SJCRH30 (cell line): ENCODE results near the gene ABCA2. TPM values are rescaled to one million over a fixed set of nuclear protein-coding genes. Genes with fewer than 3 reads are reported as not detected.

Experiments used
- DNase-seq, 2 experiments: peaks; one replicate each; pipeline ENCODE4 v3.0.0-alpha.2; 2015 to 2020
- H3K27ac ChIP-seq: fragments of 250-450 bp; sonication (Bioruptor Pico); 2 replicates; pipeline ENCODE4 v1.5.1; 2020; ENCODE audit warnings: mild to moderate bottlenecking, moderate library complexity
- H3K27me3 ChIP-seq: fragments of 250-450 bp; sonication (Bioruptor Pico); 2 replicates; pipeline ENCODE4 v1.5.1; 2020; ENCODE audit warnings: mild to moderate bottlenecking, moderate library complexity
- H3K36me3 ChIP-seq: fragments of 250-450 bp; sonication (Bioruptor Pico); 2 replicates; pipeline ENCODE4 v1.5.1; 2020; ENCODE audit warnings: mild to moderate bottlenecking, moderate library complexity
- H3K4me1 ChIP-seq: fragments of 250-450 bp; sonication (Bioruptor Pico); 2 replicates; pipeline ENCODE4 v1.5.1; 2020; ENCODE audit warnings: mild to moderate bottlenecking, moderate library complexity
- H3K4me3 ChIP-seq: fragments of 250-450 bp; sonication (Bioruptor Pico); 2 replicates; pipeline ENCODE4 v1.5.1; 2020; ENCODE audit warnings: mild to moderate bottlenecking, moderate library complexity
- H3K9me3 ChIP-seq: fragments of 250-450 bp; sonication (Bioruptor Pico); replicated peaks from 2 replicates; pipeline ENCODE4 v1.5.1; 2020; ENCODE audit warnings: mild to moderate bottlenecking, moderate library complexity
- total RNA-seq: library from RNA; depleted of rRNA; stranded (reverse); fragments of >200 nt; shearing (Covaris generic); gene quantifications from 2 replicates; pipeline ENCODE4 v1.2.3, GENCODE V29; 2014; rRNA removed

Gene ABCA2, protein sequence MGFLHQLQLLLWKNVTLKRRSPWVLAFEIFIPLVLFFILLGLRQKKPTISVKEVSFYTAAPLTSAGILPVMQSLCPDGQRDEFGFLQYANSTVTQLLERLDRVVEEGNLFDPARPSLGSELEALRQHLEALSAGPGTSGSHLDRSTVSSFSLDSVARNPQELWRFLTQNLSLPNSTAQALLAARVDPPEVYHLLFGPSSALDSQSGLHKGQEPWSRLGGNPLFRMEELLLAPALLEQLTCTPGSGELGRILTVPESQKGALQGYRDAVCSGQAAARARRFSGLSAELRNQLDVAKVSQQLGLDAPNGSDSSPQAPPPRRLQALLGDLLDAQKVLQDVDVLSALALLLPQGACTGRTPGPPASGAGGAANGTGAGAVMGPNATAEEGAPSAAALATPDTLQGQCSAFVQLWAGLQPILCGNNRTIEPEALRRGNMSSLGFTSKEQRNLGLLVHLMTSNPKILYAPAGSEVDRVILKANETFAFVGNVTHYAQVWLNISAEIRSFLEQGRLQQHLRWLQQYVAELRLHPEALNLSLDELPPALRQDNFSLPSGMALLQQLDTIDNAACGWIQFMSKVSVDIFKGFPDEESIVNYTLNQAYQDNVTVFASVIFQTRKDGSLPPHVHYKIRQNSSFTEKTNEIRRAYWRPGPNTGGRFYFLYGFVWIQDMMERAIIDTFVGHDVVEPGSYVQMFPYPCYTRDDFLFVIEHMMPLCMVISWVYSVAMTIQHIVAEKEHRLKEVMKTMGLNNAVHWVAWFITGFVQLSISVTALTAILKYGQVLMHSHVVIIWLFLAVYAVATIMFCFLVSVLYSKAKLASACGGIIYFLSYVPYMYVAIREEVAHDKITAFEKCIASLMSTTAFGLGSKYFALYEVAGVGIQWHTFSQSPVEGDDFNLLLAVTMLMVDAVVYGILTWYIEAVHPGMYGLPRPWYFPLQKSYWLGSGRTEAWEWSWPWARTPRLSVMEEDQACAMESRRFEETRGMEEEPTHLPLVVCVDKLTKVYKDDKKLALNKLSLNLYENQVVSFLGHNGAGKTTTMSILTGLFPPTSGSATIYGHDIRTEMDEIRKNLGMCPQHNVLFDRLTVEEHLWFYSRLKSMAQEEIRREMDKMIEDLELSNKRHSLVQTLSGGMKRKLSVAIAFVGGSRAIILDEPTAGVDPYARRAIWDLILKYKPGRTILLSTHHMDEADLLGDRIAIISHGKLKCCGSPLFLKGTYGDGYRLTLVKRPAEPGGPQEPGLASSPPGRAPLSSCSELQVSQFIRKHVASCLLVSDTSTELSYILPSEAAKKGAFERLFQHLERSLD (N-terminal part only)
- total RNA-seq, result 4.0 and 4.6 TPM in 2 replicates

DNA sequence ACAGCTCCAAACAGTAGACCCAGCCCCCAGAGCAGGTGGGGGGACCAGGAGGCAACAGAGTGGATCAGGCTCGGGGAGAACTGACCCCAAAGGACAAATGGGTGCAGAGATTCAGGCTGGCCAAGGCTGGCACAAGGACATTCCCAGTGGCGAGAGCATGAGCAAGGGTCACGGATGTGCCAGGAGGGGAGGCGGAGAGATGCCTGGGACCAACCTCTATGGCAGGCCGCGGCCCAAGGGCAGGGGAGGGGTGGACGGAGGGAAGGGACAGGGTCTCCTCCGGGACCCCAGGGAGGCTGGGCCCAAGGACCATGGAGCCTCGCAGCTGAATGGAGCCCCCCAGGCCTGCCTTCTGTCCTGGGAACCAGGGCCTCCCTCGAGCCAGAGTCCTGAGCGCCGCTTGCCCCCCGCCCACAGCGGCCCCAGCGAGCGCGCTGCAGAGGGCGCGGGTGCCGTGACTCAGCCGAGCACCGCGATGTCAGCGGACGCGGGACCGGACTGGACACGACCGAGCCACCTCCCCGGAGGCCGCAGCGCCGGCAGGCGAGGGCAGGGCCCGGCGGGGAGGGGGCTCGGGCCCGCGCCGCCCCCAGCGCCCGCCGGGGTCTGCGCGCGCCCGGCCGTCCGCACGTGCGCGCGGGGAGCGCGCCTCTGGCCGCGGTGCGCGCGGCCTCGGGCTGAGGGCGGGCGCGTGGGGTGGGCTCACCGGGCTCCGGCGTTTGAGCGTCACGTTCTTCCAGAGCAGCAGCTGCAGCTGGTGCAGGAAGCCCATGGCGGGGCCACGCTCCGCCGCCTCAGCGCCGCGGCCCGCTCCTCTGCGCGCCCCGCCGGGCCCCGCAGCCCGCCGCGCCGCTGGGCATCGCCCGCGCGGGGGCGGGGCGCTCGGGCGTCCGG, at the start of gene ABCA2:
Gene ABCA2 (minus strand): TSS at position 869 of the 894 bp plus-strand sequence. CDS start 97 bp downstream, at position 772.
- H3K9me3 ChIP-seq, result no peaks in the 10 kb centered on the region
- H3K27me3 ChIP-seq, result peaks cover 18% of the 10 kb centered on the region
- DNase-seq, result no peak
- peak within 1 kb of the TSS; percentile 48 for H3K4me3 ChIP-seq
- H3K36me3 ChIP-seq, result no peaks in the 10 kb centered on the region
- H3K4me1 ChIP-seq, result peaks cover 33% of the 10 kb centered on the region
- no peak within 1 kb of the TSS for H3K27ac ChIP-seq

DNA sequence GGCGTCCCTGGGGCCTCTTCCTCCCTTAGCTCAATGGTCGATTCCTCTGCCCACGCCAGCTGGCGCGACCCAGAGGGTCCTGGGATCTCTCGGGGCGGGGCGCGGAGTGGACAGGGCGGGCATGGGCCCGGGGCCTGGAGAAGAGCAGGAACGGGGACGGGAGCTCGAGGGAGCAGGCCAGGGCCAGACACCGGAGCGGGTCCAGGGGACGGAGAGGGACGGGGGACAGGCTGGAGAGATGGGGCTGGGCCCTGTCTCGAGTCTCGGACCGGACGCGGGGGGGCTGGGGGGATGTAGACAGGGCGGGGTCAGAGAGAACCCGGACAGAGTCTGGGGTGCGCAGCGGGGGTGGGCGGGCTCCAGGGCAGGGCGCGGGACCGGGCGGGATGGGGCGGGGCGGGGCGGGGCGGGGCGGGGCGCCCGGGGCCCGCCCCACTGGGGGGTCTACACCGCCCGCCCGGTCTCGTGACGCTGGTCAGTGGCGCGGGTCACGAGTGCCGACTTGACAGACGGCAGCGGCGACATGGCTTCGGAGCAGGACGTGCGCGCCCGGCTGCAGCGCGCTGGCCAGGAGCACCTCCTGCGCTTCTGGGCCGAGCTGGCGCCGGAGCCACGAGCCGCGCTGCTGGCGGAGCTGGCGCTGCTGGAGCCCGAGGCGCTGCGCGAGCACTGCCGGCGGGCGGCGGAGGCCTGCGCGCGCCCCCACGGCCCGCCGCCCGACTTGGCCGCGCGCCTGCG, 49.1 kb upstream of the ABCA2 start, which contains the start of gene UAP1L1:
Gene UAP1L1 (plus strand): TSS at position 508 of the 738 bp plus-strand sequence. CDS start 16 bp downstream, at position 524.
- no peaks in the 10 kb centered on the region for H3K4me1 ChIP-seq

GRCh38 chr9:137076636-137077009, 48.6 kb upstream of the ABCA2 start:
- DNase-seq, result no peak
- Histone ChIP-seq H3K27ac (peak overlapping the region; percentile 70), H3K4me3 (peak overlapping the region; percentile 68), H3K36me3 (peaks cover 8% of the 10 kb centered on the region), H3K9me3 (no peaks in the 10 kb centered on the region), H3K4me1 (peaks cover under 1% of the 10 kb centered on the region), H3K27me3 (no peaks in the 10 kb centered on the region)

More for the DNA sequence above, 49.1 kb upstream of the ABCA2 start, which contains the start of gene UAP1L1:
- peaks cover 8% of the 10 kb centered on the region for H3K36me3 ChIP-seq
- H3K9me3 ChIP-seq, result no peaks in the 10 kb centered on the region
- H3K27me3 ChIP-seq, result no peaks in the 10 kb centered on the region
- H3K27ac ChIP-seq, result peak within 1 kb of the TSS; percentile 70
- DNase-seq, result peak; percentile 85 to 93
- H3K4me3 ChIP-seq, result peak within 1 kb of the TSS; percentile 68

DNA sequence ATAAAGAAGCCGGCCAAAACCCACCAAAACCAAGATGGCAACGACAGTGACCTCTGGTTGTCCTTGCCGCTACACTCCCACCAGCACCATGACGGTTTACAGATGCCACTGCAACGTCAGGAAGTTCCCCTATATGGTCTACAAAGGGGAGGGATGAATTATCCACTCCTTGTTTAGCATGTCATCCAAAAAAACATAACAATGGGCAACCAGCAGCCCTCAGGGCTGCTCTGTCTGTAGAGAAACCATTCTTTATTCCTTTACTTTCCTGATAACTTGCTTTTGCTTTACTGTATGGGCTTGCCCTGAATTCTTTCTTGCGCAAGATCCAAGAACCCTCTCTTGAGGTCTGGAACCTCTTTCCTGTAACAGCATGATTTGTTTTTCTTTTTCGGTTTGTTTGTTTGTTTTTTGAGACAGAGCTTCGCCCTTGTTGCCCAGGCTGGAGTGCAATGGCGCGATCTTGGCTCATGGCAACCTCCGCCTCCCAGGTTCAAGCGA, 47.3 kb upstream of the ABCA2 start:
- H3K27me3 ChIP-seq, result no peaks in the 10 kb centered on the region
- no peaks in the 10 kb centered on the region for H3K9me3 ChIP-seq
- peaks cover 11% of the 10 kb centered on the region for H3K4me1 ChIP-seq
- no peak for DNase-seq
- H3K36me3 ChIP-seq, result peaks cover 8% of the 10 kb centered on the region
- no peak overlapping the region for H3K4me3 ChIP-seq
- no peak overlapping the region for H3K27ac ChIP-seq

DNA sequence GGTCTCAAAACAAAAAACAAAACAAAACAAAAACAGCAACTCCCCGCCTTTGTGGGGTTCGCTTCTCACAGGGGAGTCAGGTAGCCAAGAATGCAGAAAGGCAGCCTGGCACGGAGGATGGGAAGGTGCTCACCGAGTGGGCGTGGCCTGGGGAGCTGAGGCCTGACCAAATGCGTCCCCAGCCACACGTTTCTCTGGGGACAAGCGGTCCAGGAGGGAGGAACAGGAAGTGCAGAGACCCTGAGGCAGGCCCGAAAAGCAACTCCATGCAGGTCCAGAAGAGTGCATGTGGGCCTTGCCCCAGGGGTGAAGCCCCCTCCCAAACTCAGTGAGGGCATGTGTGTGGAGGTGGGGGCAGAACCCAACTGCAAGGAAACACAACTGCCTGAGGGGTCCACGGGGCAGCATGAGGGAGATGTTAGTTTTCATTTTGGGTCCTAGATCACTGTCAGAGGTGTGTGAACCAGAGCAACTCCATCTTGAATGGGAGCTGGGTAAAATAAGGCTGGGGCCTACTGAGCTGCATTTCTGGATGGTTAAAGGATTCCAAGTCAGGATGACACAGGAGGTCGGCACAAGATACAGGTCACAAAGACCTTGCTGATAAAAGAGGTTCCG, 46.7 kb upstream of the ABCA2 start:
- Histone ChIP-seq H3K4me3 (no peak overlapping the region), H3K27me3 (no peaks in the 10 kb centered on the region), H3K27ac (no peak overlapping the region), H3K36me3 (peaks cover 5% of the 10 kb centered on the region), H3K4me1 (peaks cover 11% of the 10 kb centered on the region), H3K9me3 (no peaks in the 10 kb centered on the region)
- DNase-seq, result no peak

- no peak for DNase-seq
- Histone ChIP-seq H3K9me3 (no peaks in the 10 kb centered on the region), H3K27ac (no peak overlapping the region), H3K36me3 (no peaks in the 10 kb centered on the region), H3K4me1 (peaks cover 11% of the 10 kb centered on the region), H3K4me3 (no peak overlapping the region), H3K27me3 (no peaks in the 10 kb centered on the region)
These were observed 46.0 kb upstream of the ABCA2 start for GRCh38 chr9:137073992-137074399.

DNA sequence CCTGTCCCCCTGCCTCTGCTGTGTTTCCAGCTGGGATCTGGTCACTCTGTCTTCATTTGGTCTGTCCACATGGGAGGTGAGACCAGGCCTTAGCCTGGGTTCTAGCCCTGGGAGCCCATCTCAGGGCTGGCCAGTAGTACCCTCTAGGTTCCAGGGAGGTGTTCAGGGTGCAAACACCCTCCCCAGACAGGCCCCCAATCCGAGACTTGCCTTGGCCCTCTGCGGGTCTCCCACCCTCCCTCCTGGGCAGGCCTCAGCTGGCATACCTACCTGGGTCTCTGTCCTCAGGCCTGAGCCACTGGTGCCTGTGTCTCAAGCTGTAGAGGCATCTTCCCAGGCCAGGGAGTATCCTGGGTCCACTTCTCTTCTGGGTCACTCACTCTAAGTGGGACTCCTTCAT, 43.2 kb upstream of the ABCA2 start:
- H3K27me3 ChIP-seq, result no peaks in the 10 kb centered on the region
- H3K9me3 ChIP-seq, result no peaks in the 10 kb centered on the region
- peaks cover 11% of the 10 kb centered on the region for H3K4me1 ChIP-seq
- peak overlapping the region; percentile 45 for H3K27ac ChIP-seq
- DNase-seq, result no peak
- peak overlapping the region; percentile 68 for H3K4me3 ChIP-seq
- no peaks in the 10 kb centered on the region for H3K36me3 ChIP-seq

DNA sequence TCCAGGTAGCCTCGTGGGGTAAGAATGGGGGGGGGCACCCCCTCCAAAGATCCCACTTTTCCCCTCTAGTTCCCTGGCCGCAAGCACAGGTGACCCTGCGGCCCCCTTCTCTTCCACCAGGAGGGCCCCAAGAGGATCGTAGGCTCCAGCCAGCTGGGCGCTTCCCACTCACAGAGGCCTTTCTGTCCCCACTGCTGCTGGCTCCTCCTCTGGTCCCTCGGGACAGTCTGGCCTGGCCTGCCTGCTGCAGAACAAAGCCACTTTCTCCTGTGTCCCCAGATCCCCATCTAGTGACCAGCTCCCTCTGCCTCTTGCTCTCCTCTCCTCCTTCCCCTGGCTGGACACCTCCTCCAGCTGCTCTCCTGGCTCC, 42.9 kb upstream of the ABCA2 start:
- Histone ChIP-seq H3K36me3 (no peaks in the 10 kb centered on the region), H3K4me3 (peak overlapping the region; percentile 68), H3K4me1 (peaks cover 11% of the 10 kb centered on the region), H3K27me3 (no peaks in the 10 kb centered on the region), H3K27ac (peak overlapping the region; percentile 45), H3K9me3 (no peaks in the 10 kb centered on the region)
- DNase-seq, result peak; percentile 88 to 91

DNA sequence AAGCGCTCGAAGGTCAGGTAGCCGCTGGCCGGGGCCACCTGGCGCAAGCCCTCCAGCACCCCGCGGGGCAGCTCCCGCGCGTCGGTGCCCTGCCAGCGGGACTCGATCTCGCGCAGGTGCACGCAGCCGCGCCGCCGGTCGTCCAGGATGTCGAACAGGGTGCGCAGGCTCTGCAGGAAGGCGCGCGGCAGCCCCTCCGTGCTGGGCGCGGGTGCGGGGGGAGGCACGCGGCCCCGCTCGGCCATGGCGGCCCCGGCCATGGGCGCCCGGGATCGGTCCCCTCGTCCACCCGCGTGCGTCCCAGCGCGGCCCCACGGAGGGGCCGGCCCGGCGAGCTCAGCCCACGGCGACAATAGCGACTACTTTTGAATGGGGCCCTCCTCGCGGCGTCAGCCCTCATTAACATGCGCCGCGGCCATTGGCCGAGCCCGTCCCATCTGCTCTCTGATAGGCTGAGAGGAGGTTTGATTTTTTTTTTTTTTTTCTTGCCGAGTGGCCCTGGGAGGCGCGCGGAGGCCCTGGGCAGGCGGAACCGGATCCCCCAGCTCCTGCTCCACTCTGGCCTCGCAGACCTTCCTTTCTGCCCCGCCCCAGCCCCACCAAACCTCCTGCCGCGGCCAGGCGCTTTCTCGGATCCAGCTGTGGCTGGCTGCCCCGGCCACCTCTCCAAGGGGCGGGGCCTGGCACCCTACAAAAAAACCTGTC, 42.3 kb upstream of the ABCA2 start, which contains the start of gene SAPCD2:
Gene SAPCD2 (minus strand): TSS at position 357 of the 705 bp plus-strand sequence. CDS start 97 bp downstream, at position 260.
- H3K4me1 ChIP-seq, result peaks cover 11% of the 10 kb centered on the region
- H3K27ac ChIP-seq, result peak within 1 kb of the TSS; percentile 45
- peak; percentile 95 to 97 for DNase-seq
- H3K4me3 ChIP-seq, result peak within 1 kb of the TSS; percentile 68
- H3K36me3 ChIP-seq, result 0 out of 2 replicates have a peak, but pooled peaks cover 4% of the 10 kb centered on the region
- H3K27me3 ChIP-seq, result no peaks in the 10 kb centered on the region
- no peaks in the 10 kb centered on the region for H3K9me3 ChIP-seq

DNA sequence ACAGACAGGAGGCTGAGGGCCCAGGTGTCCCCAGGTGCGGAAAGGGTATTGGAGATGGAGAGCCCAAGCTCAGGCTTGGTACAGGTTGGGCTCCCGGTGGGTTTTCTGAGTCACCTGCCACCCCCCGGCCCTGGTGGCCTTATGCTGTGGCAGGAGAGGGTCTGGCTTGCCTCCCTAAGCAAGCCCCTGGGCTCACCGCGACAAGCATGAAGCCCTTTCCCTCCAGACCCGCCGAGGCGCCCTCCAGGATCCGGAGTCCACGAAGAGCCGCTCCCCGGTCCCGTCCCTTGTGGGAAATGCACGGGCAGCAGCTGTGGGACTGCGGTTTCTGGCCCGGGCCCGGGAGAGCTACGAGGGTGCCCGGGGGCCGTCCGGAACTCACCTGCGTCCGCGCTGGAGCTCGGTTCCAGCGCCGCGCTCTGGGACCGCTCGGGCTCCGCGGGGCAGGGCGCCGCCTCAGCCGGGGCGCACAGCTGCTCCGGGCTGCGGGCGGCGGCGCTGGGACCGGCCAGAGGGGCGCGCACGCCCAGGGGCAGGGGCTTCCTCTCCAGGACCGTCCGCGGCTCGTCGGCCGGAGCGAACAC, 41.6 kb upstream of the ABCA2 start:
- H3K9me3 ChIP-seq, result no peaks in the 10 kb centered on the region
- DNase-seq, result no peak

More for the DNA sequence above, 41.6 kb upstream of the ABCA2 start:
- Histone ChIP-seq H3K36me3 (0 out of 2 replicates have a peak, but pooled peaks cover 7% of the 10 kb centered on the region), H3K4me3 (peak overlapping the region; percentile 68), H3K27ac (no peak overlapping the region), H3K4me1 (peaks cover 11% of the 10 kb centered on the region), H3K27me3 (no peaks in the 10 kb centered on the region)
